ENCODE measurements around the gene ZFP42.
"Not testable (repeated sequence)": the region's sequence is repeated elsewhere in the genome, so short reads cannot be mapped to it uniquely, and the experiment has no call there.

ZFP42 gene

DNA sequence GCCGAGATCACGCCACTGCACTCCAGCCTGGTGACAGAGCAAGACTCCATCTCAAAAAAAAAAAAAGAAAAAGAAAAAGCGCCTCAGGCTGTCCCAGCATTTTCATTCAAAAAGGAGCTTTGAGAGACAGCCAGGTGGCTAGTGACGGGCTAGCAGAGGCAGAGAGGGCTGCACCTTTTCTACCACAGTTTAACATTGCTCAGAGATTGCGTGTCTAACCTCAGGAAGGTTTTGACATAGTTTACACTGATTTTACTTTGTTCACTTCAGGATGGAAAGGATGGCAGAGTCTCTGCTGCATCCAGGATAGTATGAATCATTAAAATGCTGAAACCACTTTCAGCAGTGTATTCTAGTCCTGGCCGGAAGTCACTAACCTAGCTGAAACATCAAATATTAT is 28.1 kb downstream of the ZFP42 start:
- no peak for DNase-seq

GRCh38 chr4:188025476-188025875 is 29.9 kb downstream of the ZFP42 start:
- DNase-seq = no peak

GRCh38 chr4:188029114-188029513 is 33.5 kb downstream of the ZFP42 start:
- no peak for DNase-seq

DNA sequence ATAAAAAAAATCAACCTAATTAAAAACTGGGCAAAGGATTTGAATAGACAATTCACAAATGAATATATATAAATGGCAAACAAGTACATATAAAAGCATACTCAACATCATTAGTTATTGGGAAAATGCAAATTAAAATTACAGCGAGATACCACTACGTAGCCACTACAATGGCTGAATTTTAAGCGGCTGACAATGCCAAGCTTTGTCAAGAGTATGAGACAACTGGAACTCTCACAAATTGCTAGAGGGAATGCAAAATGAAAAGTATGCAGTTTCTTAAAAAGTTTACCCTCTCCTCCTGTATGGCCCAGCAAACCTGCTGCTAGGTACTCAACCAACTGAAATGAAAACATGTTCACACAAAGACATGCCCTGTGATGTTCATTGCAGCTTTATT is 34.8 kb downstream of the ZFP42 start:
- DNase-seq = no peak

GRCh38 chr4:188031751-188032150 is 36.2 kb downstream of the ZFP42 start:
- DNase-seq = peak; percentile 13

- DNase-seq = peak; percentile 56
Measured at GRCh38 chr4:188032170-188032569, 36.6 kb downstream of the ZFP42 start.

DNA sequence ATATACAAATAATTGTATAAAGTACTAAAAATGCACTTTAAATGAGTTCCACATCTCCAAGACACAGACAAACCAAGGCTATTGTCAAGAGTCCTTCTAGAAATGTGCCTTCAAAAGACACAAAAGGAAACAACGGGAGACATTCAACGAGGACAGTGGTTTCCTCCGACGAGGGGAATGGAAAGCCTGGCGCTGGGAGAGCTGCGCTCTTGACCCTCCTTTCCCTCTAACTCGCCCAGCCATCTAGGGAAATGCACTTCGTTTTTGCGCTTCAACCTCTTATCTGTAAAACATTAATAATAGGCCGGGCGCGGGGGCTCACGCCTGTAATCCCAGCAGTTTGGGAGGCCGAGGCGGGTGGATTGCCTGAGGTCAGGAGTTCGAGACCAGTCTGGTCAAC is 37.0 kb downstream of the ZFP42 start:
- DNase-seq = no peak

GRCh38 chr4:188037003-188037713 is 41.6 kb downstream of the ZFP42 start:
- DNase-seq = no peak

DNA sequence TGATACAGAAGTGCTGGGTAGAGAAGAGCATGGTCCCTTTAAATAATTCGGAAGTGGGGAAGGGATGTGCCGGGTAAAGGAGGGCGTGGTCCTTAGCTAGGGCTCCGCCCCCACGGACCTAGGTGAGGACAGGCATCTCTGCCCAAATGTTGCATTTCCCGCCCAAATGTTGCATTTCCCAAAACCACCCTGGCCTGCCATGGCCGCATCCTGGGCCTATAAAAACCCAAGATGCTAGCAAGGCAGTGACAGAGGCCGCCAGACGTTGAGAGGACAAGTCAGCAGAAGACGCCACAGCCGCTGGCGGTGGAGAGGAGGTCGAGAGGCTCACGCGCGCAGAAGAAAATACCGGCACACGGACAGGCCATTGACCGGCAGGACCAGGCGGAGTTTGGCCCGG is 46.1 kb downstream of the ZFP42 start:
- DNase-seq = no peak

- DNase-seq = no peak
Measured at GRCh38 chr4:188042191-188042590, 46.6 kb downstream of the ZFP42 start.

DNA sequence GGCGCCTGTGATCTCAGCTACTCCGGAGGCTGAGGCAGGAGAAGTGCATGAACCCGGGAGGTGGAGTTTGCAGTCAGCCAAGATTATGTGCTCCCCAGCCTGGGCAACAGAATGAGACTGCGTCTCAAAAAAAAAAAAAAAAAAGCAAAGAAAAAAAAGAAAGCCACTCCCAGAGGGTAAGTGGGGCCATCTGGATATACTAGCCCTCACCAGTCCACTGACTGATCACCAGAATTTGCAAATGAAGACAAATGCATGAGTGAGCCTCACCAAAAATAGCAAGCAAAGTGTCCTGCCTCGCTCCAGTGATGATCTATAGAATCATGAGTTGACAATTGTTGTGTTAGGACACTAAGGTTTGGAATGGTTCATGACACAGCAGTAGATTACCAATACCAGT is 47.6 kb downstream of the ZFP42 start:
- DNase-seq = no peak

DNA sequence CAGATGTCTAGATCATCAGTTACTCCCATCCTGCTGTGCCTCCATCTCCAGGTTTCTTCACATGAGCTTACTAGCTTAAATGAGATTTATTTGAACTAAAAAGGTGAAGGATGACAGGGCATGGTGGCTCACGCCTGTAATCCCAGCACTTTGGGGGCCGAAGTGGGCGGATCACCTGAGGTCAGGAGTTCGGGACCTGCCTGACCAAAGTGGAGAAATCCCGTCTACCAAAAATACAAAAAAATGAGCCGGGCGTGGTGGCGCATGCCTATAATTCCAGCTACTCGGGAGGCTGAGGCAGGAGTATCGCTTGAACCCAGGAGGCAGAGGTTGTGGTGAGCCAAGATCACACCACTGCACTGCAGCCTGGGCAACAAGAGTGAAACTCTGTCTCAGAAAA is 49.9 kb downstream of the ZFP42 start:
- DNase-seq = not testable (repeated sequence)

GRCh38 chr4:188046657-188047056 is 51.1 kb downstream of the ZFP42 start:
- DNase-seq = peak; percentile 41

GRCh38 chr4:188053302-188053701 is 57.7 kb downstream of the ZFP42 start:
- peak; percentile 18 for DNase-seq

All from retina (tissue), 1 donor.